ENCODE measurements around the gene CREB5. TPM values are rescaled to one million over a fixed set of nuclear protein-coding genes. Genes with fewer than 3 reads are reported as not detected.

CREB5 gene
- total RNA-seq, 1 donor from 2014 or later, result 25.7 TPM

DNA sequence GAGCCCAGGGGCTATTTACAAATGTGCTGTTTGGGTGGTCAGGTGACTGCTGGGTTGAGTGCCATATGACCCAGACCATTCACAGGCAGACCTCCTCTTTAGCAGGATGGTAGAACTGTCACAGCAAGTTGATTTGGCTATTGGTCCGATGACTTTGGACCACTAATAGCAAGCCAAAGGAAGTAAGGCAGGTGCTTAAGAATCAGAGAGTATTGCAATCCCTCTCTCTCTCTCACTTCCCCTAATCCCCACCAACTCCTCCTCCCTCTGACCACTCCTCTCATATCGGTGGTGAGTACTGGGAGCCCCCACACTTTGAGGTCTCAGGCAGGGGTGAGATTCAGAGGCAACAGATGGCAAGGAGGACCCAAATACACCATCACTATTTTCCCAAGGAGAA lies 380.5 kb downstream of the CREB5 start:
- no peak for DNase-seq (ENCODE audit: low read depth)
- no peak overlapping the region for H3K4me3 ChIP-seq (ENCODE audit: low read depth, low read length)
- no peak for TF ChIP-seq CTCF (conservative IDR thresholded peaks at IDR 0.05; ENCODE audit: low read depth, low read length)

GRCh38 chr7:28793381-28794085 lies 381.2 kb downstream of the CREB5 start:
- no peak for TF ChIP-seq CTCF (conservative IDR thresholded peaks at IDR 0.05; ENCODE audit: low read depth, low read length)
- DNase-seq (ENCODE audit: low read depth), result no peak
- no peak overlapping the region for H3K4me3 ChIP-seq (ENCODE audit: low read depth, low read length)

DNA sequence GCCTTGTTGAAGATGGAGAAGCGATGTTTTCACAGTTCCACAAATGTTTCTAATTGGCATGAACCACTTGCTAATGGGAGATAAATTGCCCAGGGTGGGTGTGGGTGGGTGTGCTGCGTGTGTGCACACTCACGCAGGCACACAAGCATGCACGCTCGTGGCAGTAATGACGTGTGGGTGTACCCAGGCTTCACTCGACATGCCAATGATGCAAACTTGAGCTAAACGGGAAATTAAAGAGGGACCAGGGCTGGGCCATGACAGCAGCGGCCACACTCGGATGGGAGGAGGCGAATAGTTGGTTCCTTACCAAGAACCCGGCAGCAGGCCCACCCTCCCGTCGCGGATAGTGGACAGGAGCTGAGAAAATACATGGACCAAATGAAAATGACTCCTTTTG lies 386.0 kb downstream of the CREB5 start:
- no peak for TF ChIP-seq CTCF (conservative IDR thresholded peaks at IDR 0.05; ENCODE audit: low read depth, low read length)
- H3K4me3 ChIP-seq (ENCODE audit: low read depth, low read length), result no peak overlapping the region
- no peak for DNase-seq (ENCODE audit: low read depth)

DNA sequence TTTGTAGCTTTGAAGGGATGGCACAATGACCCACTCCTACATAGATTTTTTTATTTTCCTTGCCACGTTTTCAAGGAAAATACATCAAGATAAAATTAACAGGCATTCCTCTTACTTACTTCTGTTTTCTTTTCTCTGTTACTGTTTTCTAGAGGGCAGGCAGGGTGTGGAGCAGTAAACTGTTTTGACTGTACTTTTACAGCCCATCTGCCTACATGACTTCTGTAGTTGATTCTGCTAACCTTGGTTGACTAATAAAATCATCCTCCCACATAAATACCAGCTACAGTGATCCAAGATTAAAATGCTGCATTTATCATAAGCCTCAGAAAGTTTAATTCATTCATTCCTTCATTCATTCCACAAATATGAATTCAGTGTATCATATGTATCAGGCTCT lies 387.3 kb downstream of the CREB5 start:
- DNase-seq (ENCODE audit: low read depth), result no peak
- TF ChIP-seq CTCF (conservative IDR thresholded peaks at IDR 0.05; ENCODE audit: low read depth, low read length), result no peak
- no peak overlapping the region for H3K4me3 ChIP-seq (ENCODE audit: low read depth, low read length)

DNA sequence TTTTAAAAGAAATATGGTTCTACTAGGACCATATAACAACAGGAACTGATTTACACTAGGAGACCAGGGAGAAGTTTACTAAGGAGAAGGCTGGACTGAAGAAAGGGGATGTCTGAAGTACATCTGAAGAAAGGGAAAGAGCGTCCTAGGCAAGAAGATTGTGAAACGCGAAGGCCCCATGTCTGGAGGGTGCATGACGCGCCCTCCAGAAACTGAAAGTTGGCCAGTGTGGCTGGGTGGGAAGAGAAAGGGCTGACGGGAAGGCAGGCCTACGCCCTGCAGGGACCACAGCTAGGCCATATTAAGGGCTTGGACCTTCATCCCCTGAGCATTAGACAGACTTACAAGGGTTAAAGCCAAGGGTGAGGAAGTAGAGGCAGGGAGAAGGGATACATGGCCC lies 387.8 kb downstream of the CREB5 start:
- no peak for TF ChIP-seq CTCF (conservative IDR thresholded peaks at IDR 0.05; ENCODE audit: low read depth, low read length)
- no peak overlapping the region for H3K4me3 ChIP-seq (ENCODE audit: low read depth, low read length)
- no peak for DNase-seq (ENCODE audit: low read depth)

DNA sequence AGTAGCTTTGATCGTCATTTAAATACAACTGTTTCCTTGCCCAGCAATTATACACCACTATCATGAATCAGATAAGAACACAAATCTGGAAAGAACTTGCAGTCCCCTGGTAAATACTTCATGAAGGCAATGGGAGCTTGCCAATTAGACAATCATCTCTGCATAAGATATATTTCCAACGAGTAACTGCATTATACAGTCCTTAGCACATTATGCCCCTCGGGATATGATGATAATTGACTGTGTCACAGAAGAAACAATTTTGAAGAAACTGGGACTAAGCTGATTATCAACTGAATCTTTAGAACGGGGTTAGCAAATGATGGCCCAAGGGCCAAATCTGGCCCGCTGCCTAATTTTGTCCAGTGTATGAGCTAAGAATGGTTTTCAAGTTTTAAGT lies 390.1 kb downstream of the CREB5 start:
- DNase-seq (ENCODE audit: low read depth), result no peak
- TF ChIP-seq CTCF (conservative IDR thresholded peaks at IDR 0.05; ENCODE audit: low read depth, low read length), result no peak

DNA sequence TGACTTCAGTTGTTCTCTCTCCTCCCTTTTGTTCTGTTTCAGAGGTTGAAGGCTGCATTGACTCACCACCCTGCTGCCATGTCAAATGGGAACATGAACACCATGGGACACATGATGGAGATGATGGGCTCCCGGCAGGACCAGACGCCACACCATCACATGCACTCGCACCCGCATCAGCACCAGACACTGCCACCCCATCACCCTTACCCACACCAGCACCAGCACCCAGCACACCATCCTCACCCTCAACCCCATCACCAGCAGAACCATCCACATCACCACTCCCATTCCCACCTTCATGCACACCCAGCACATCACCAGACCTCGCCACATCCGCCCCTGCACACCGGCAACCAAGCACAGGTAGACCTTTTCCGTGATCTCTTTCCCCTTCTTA lies 391.8 kb downstream of the CREB5 start:
- DNase-seq (ENCODE audit: low read depth), result no peak
- no peak for TF ChIP-seq CTCF (conservative IDR thresholded peaks at IDR 0.05; ENCODE audit: low read depth, low read length)
- no peak overlapping the region for H3K4me3 ChIP-seq (ENCODE audit: low read depth, low read length)

More for the DNA sequence above, 390.1 kb downstream of the CREB5 start:
- no peak overlapping the region for H3K4me3 ChIP-seq (ENCODE audit: low read depth, low read length)
